WTC11 (cell line): ENCODE data around the gene B4GALT6. TPM values are rescaled to one million over a fixed set of nuclear protein-coding genes. Genes with fewer than 3 reads are reported as not detected.
A peak's percentile ranks its signal among the peaks of the same experiment; 100 is the strongest.

Experiments
- ATAC-seq: fragments of 200-7000 bp; cut with Tn5 transposase; 2 replicates; pipeline ENCODE4 v1.10.0; 2021; ENCODE audit warnings: mild to moderate bottlenecking, moderate library complexity
- CTCF ChIA-PET: fragments of 300-600 bp; sonication (Branson Sonifier 250); formaldehyde crosslinking; loops from one replicate; lab custom pipeline; 2021; ENCODE audit warnings: antibody characterized with exemption; lab: Charles Lee
- POLR2A ChIA-PET: fragments of 350-600 bp; sonication (Branson Sonifier 250); formaldehyde crosslinking; loops from one replicate; lab custom pipeline; 2021; ENCODE audit warnings: antibody characterized with exemption; lab: Charles Lee
- DNase-seq: peaks from one replicate; pipeline ENCODE4 v3.0.0; 2021; ENCODE audit warnings: low spot score
- H3K27ac Mint-ChIP-seq: 2 replicates; pipeline ENCODE4 v1.8.0; 2021; ENCODE audit warnings: mixed read lengths
- H3K27me3 Mint-ChIP-seq: 2 replicates; pipeline ENCODE4 v1.8.0; 2021; ENCODE audit warnings: low read depth, mild to moderate bottlenecking, moderate library complexity, mixed read lengths
- H3K36me3 Mint-ChIP-seq: 2 replicates; pipeline ENCODE4 v1.8.0; 2021; ENCODE audit warnings: mixed read lengths
- H3K4me1 Mint-ChIP-seq: 2 replicates; pipeline ENCODE4 v1.8.0; 2022; ENCODE audit warnings: mixed read lengths
- H3K4me3 Mint-ChIP-seq: 2 replicates; pipeline ENCODE4 v1.8.0; 2021; ENCODE audit warnings: mild to moderate bottlenecking, moderate library complexity, mixed read lengths
- H3K9me3 Mint-ChIP-seq: 2 replicates; pipeline ENCODE4 v1.8.0; 2021; ENCODE audit warnings: mixed read lengths
- ARID4B ChIP-seq: sonication (generic); formaldehyde crosslinking; IDR thresholded peaks from 2 replicates; pipeline ENCODE4 v1.8.0; 2023; ENCODE audit warnings: missing genetic modification reagents, mild to moderate bottlenecking, borderline replicate concordance
- CBFB ChIP-seq: sonication (generic); formaldehyde crosslinking; IDR thresholded peaks from 2 replicates; pipeline ENCODE4 v1.8.1; 2022; ENCODE audit warnings: mild to moderate bottlenecking, low read depth, missing genetic modification reagents
- CDX4 ChIP-seq: fragments of 250-450 bp; sonication (Bioruptor Pico); IDR thresholded peaks from 2 replicates; pipeline ENCODE4 v1.9.0; 2021; ENCODE audit warnings: moderate library complexity, mild to moderate bottlenecking, inconsistent platforms, borderline replicate concordance
- E2F4 ChIP-seq: sonication (generic); formaldehyde crosslinking; IDR thresholded peaks from 2 replicates; pipeline ENCODE4 v1.8.1; 2022; ENCODE audit warnings: low read depth, mild to moderate bottlenecking, moderate library complexity, missing genetic modification reagents, borderline replicate concordance
- ELF4 ChIP-seq: sonication (generic); formaldehyde crosslinking; IDR thresholded peaks from 2 replicates; pipeline ENCODE4 v1.8.1; 2022; ENCODE audit warnings: low read depth, mild to moderate bottlenecking, moderate library complexity, missing genetic modification reagents
- ETV6 ChIP-seq: sonication (generic); formaldehyde crosslinking; IDR thresholded peaks from 2 replicates; pipeline ENCODE4 v1.8.1; 2022; ENCODE audit warnings: mild to moderate bottlenecking, missing genetic modification reagents
- FOXJ3 ChIP-seq: sonication (generic); formaldehyde crosslinking; IDR thresholded peaks from 2 replicates; pipeline ENCODE4 v1.9.0; 2021; ENCODE audit warnings: missing genetic modification reagents, mild to moderate bottlenecking, borderline replicate concordance
- FOXK1 ChIP-seq: sonication (generic); formaldehyde crosslinking; IDR thresholded peaks from 2 replicates; pipeline ENCODE4 v1.8.0; 2022; ENCODE audit warnings: mild to moderate bottlenecking, moderate library complexity, missing genetic modification reagents
- GABPB1 ChIP-seq: sonication (generic); formaldehyde crosslinking; IDR thresholded peaks from 2 replicates; pipeline ENCODE4 v1.8.1; 2023; ENCODE audit warnings: mild to moderate bottlenecking, missing genetic modification reagents
- IRF1 ChIP-seq: sonication (generic); formaldehyde crosslinking; IDR thresholded peaks from 2 replicates; pipeline ENCODE4 v1.8.0; 2023; ENCODE audit warnings: missing genetic modification reagents
- NFATC4 ChIP-seq: fragments of 250-450 bp; sonication (Bioruptor Pico); IDR thresholded peaks from 2 replicates; pipeline ENCODE4 v1.9.0; 2021; ENCODE audit warnings: mild to moderate bottlenecking
- PRRX2 ChIP-seq: fragments of 250-450 bp; sonication (Bioruptor Pico); IDR thresholded peaks from 2 replicates; pipeline ENCODE4 v1.8.0; 2021; ENCODE audit warnings: mild to moderate bottlenecking
- TEAD1 ChIP-seq: sonication (generic); formaldehyde crosslinking; IDR thresholded peaks from 2 replicates; pipeline ENCODE4 v1.8.0; 2022; ENCODE audit warnings: mild to moderate bottlenecking, missing genetic modification reagents
- ZBTB43 ChIP-seq: sonication (generic); formaldehyde crosslinking; IDR thresholded peaks from 2 replicates; pipeline ENCODE4 v1.8.1; 2023; ENCODE audit warnings: mild to moderate bottlenecking, missing genetic modification reagents
- ZMAT4 ChIP-seq: fragments of 250-450 bp; sonication (Bioruptor Pico); IDR thresholded peaks from 2 replicates; pipeline ENCODE4 v1.9.0; 2021; ENCODE audit warnings: mild to moderate bottlenecking
- ZNF317 ChIP-seq: sonication (generic); formaldehyde crosslinking; IDR thresholded peaks from 2 replicates; pipeline ENCODE4 v1.8.1; 2023; ENCODE audit warnings: low read depth, mild to moderate bottlenecking, moderate library complexity, missing genetic modification reagents, borderline replicate concordance
- ZNF416 ChIP-seq: fragments of 250-450 bp; sonication (Bioruptor Pico); IDR thresholded peaks from 2 replicates; pipeline ENCODE4 v1.9.0; 2021; ENCODE audit warnings: mild to moderate bottlenecking, inconsistent platforms
- ZNF512 ChIP-seq: sonication (generic); formaldehyde crosslinking; IDR thresholded peaks from 2 replicates; pipeline ENCODE4 v1.8.1; 2022; ENCODE audit warnings: missing genetic modification reagents, borderline replicate concordance
- ZSCAN18 ChIP-seq: fragments of 250-450 bp; sonication (Bioruptor Pico); IDR thresholded peaks from 2 replicates; pipeline ENCODE4 v2.1.2; 2022; ENCODE audit warnings: mild to moderate bottlenecking, moderate library complexity
- total RNA-seq: library from RNA; stranded (reverse); gene quantifications from 3 replicates; pipeline ENCODE4 v1.2.3, GENCODE V29; 2021

B4GALT6 gene
- total RNA-seq, 1 experiment from 2014 or later, result 50.6 TPM

- no peak for TF ChIP-seq FOXJ3 (CRISPR knock-in tag)
- TF ChIP-seq ETV6 (CRISPR knock-in tag), result no peak
- TF ChIP-seq CBFB (CRISPR knock-in tag), result no peak
- TF ChIP-seq ARID4B (CRISPR knock-in tag), result no peak
- no peak for TF ChIP-seq GABPB1
- no peak for TF ChIP-seq ZMAT4
- no peak for TF ChIP-seq E2F4 (CRISPR knock-in tag)
- TF ChIP-seq ZNF416 (CRISPR knock-in tag), result no peak
- TF ChIP-seq PRRX2 (CRISPR knock-in tag), result no peak
- no peak for TF ChIP-seq TEAD1
- no peak for TF ChIP-seq ZSCAN18 (CRISPR knock-in tag)
- TF ChIP-seq ZNF317 (CRISPR knock-in tag), result no peak
- no peak for TF ChIP-seq ELF4
These were observed 14.8 kb downstream of the B4GALT6 start (continued) for GRCh38 chr18:31669541-31669940.

- ChIA-PET CTCF (interaction anchor here (0.9 to 1.8 kb wide), 2 partner anchors 13 to 57 kb away, joined by 4 to 6 read pairs; no protein-coding TSS in a partner anchor), POLR2A (no interaction called here)
- Mint-ChIP-seq H3K4me1 (peaks cover 11% of the 10 kb centered on the region; the same call in 1 of the 2 replicates), H3K36me3 (peaks cover 20% of the 10 kb centered on the region), H3K9me3 (0 out of 2 replicates have a peak, but pooled peaks cover 4% of the 10 kb centered on the region), H3K4me3 (no peak overlapping the region), H3K27me3 (no peaks in the 10 kb centered on the region), H3K27ac (peak overlapping the region; percentile 86)
- ATAC-seq (no peak), DNase-seq (no peak)
- no peak for TF ChIP-seq FOXK1 (CRISPR knock-in tag)
- TF ChIP-seq ZNF512 (CRISPR knock-in tag), result no peak
- TF ChIP-seq ZBTB43 (CRISPR knock-in tag), result no peak
- TF ChIP-seq ARID4B (CRISPR knock-in tag), result no peak
- no peak for TF ChIP-seq CDX4 (CRISPR knock-in tag)
- TF ChIP-seq IRF1 (CRISPR knock-in tag), result no peak
- TF ChIP-seq NFATC4 (CRISPR knock-in tag), result no peak
- TF ChIP-seq FOXJ3 (CRISPR knock-in tag), result no peak
These were observed 17.2 kb downstream of the B4GALT6 start for GRCh38 chr18:31667185-31667584.
